HG03439 (cell line): ENCODE results near the gene ADCK2.
"Not testable (repeated sequence)": the region's sequence is repeated elsewhere in the genome, so short reads cannot be mapped to it uniquely, and the experiment has no call there.

Source experiments
- ATAC-seq: cut with Tn5 transposase; IDR thresholded peaks from one replicate; pipeline ENCODE4 v1.9.1; 2021; ENCODE audit warnings: mild to moderate bottlenecking, moderate library complexity; ENCODE audit not compliant: unreplicated experiment

ADCK2 gene

GRCh38 chr7:140672382-140673062 lies at the start of gene ADCK2:
Gene ADCK2, plus strand, starts transcription at chr7:140672945. Its CDS starts 386 bp downstream, at chr7:140673331.
- peak; percentile 63 for ATAC-seq

GRCh38 chr7:140623980-140624379 lies 48.8 kb upstream of the ADCK2 start:
- ATAC-seq, result no peak

- ATAC-seq, result no peak
Observed at GRCh38 chr7:140624392-140625191, 48.2 kb upstream of the ADCK2 start.

GRCh38 chr7:140625192-140625558 lies 47.6 kb upstream of the ADCK2 start:
- ATAC-seq, result not testable (repeated sequence)

GRCh38 chr7:140625908-140626868 lies 46.6 kb upstream of the ADCK2 start:
- no peak for ATAC-seq

- no peak for ATAC-seq
Observed at GRCh38 chr7:140631021-140631420, 41.7 kb upstream of the ADCK2 start.

GRCh38 chr7:140631602-140632001 lies 41.1 kb upstream of the ADCK2 start:
- ATAC-seq, result no peak

GRCh38 chr7:140635345-140635744 lies 37.4 kb upstream of the ADCK2 start:
- ATAC-seq, result no peak

GRCh38 chr7:140635816-140636215 lies 36.9 kb upstream of the ADCK2 start:
- no peak for ATAC-seq

- no peak for ATAC-seq
Observed at GRCh38 chr7:140637400-140637799, 35.3 kb upstream of the ADCK2 start.

GRCh38 chr7:140638173-140638791 lies 34.5 kb upstream of the ADCK2 start:
- ATAC-seq, result no peak

GRCh38 chr7:140639366-140640053 lies 33.2 kb upstream of the ADCK2 start:
- ATAC-seq, result no peak

- ATAC-seq, result no peak
Observed at GRCh38 chr7:140640060-140640637, 32.6 kb upstream of the ADCK2 start.

- no peak for ATAC-seq
Observed at GRCh38 chr7:140640727-140641523, 31.8 kb upstream of the ADCK2 start, which contains the start of gene DENND2A. Gene DENND2A, minus strand, starts transcription at chr7:140640813. Its CDS starts 38,416 bp downstream, at chr7:140602397.

- no peak for ATAC-seq
Observed at GRCh38 chr7:140641524-140642195, 31.1 kb upstream of the ADCK2 start.

GRCh38 chr7:140643416-140643815 lies 29.3 kb upstream of the ADCK2 start:
- ATAC-seq, result no peak

- not testable (repeated sequence) for ATAC-seq
Observed at GRCh38 chr7:140644761-140645160, 28.0 kb upstream of the ADCK2 start.

- no peak for ATAC-seq
Observed at GRCh38 chr7:140645166-140645900, 27.4 kb upstream of the ADCK2 start.
